ENCODE measurements around the gene AMBP. TPM values are rescaled to one million over a fixed set of nuclear protein-coding genes. Genes with fewer than 3 reads are reported as not detected.

Gene AMBP
- total RNA-seq, 2 experiments from 2014 or later, result not detected

GRCh38 chr9:114065304-114065703 is 12.8 kb downstream of the AMBP start:
- ChIA-PET POLR2A (no interaction called here), CTCF (no interaction called here)
- no peak overlapping the region for H3K4me3 ChIP-seq (ENCODE audit: low read length)
- Mint-ChIP-seq H3K36me3 (ENCODE audit: low read depth) (no peaks in the 10 kb centered on the region), H3K4me3 (no peak overlapping the region), H3K9me3 (no peaks in the 10 kb centered on the region), H3K27ac (no peak overlapping the region), H3K4me1 (ENCODE audit: low read depth) (no peaks in the 10 kb centered on the region), H3K27me3 (peaks cover 8% of the 10 kb centered on the region)
- no peaks in the 10 kb centered on the region for H3K4me1 ChIP-seq (ENCODE audit: insufficient read depth, low read length)
- DNase-seq, result no peak
- TF ChIP-seq CTCF (IDR thresholded peaks at IDR 0.05), result no peak
- peaks cover 3 to 8% of the 10 kb centered on the region in 2 experiments for H3K27me3 ChIP-seq (ENCODE audit: control insufficient read depth in 1 of 2, insufficient read depth in 2 of 2, low read length in 2 of 2)
- H3K36me3 ChIP-seq (ENCODE audit: insufficient read depth, low read length), result no peaks in the 10 kb centered on the region
- ATAC-seq (ENCODE audit: poor library complexity), result no peak
- no peak overlapping the region for H3K27ac ChIP-seq (ENCODE audit: low read depth in 1 of 2, low read length in 2 of 2)
- intact Hi-C loops (cut with DNase I, micrococcal nuclease), result no loop called here
- H3K9me3 ChIP-seq (ENCODE audit: control insufficient read depth in 1 of 2, insufficient read depth in 1 of 2, low read length in 2 of 2), result peaks cover 0 to under 1% of the 10 kb centered on the region in 2 experiments

- CTCF ChIA-PET, result no interaction called here
- H3K9me3 Mint-ChIP-seq, result no peaks in the 10 kb centered on the region
These were observed 16.1 kb downstream of the AMBP start for GRCh38 chr9:114061830-114062474.

GRCh38 chr9:114061292-114061691 is 16.8 kb downstream of the AMBP start:
- Histone ChIP-seq H3K4me3 (ENCODE audit: low read length) (no peak overlapping the region), H3K4me1 (ENCODE audit: insufficient read depth, low read length) (no peaks in the 10 kb centered on the region), H3K27ac (ENCODE audit: low read depth in 1 of 2, low read length in 2 of 2) (no peak overlapping the region), H3K27me3 (ENCODE audit: control insufficient read depth in 1 of 2, insufficient read depth in 2 of 2, low read length in 2 of 2) (peaks cover 3 to 8% of the 10 kb centered on the region in 2 experiments), H3K9me3 (ENCODE audit: control insufficient read depth in 1 of 2, insufficient read depth in 1 of 2, low read length in 2 of 2) (no peaks in the 10 kb centered on the region), H3K36me3 (ENCODE audit: insufficient read depth, low read length) (no peaks in the 10 kb centered on the region)
- H3K4me3 Mint-ChIP-seq, result no peak overlapping the region
- CTCF ChIA-PET, result no interaction called here
- DNase-seq (no peak), ATAC-seq (ENCODE audit: poor library complexity) (no peak)
- no peaks in the 10 kb centered on the region for H3K9me3 Mint-ChIP-seq
- POLR2A ChIA-PET, result no interaction called here
- TF ChIP-seq CTCF (IDR thresholded peaks at IDR 0.05), result no peak
- intact Hi-C loops (cut with DNase I, micrococcal nuclease), result no loop called here
- H3K27me3 Mint-ChIP-seq, result peaks cover 8% of the 10 kb centered on the region
- no peaks in the 10 kb centered on the region for H3K4me1 Mint-ChIP-seq (ENCODE audit: low read depth)
- no peaks in the 10 kb centered on the region for H3K36me3 Mint-ChIP-seq (ENCODE audit: low read depth)
- H3K27ac Mint-ChIP-seq, result no peak overlapping the region

More at GRCh38 chr9:114061830-114062474, 16.1 kb downstream of the AMBP start:
- H3K36me3 Mint-ChIP-seq (ENCODE audit: low read depth), result no peaks in the 10 kb centered on the region
- intact Hi-C loops (cut with DNase I, micrococcal nuclease), result no loop called here
- DNase-seq (no peak), ATAC-seq (ENCODE audit: poor library complexity) (no peak)
- no peaks in the 10 kb centered on the region for H3K4me1 Mint-ChIP-seq (ENCODE audit: low read depth)
- no peaks in the 10 kb centered on the region for H3K36me3 ChIP-seq (ENCODE audit: insufficient read depth, low read length)
- H3K27ac ChIP-seq (ENCODE audit: low read depth in 1 of 2, low read length in 2 of 2), result no peak overlapping the region
- no peaks in the 10 kb centered on the region for H3K9me3 ChIP-seq (ENCODE audit: control insufficient read depth in 1 of 2, insufficient read depth in 1 of 2, low read length in 2 of 2)
- POLR2A ChIA-PET, result no interaction called here
- TF ChIP-seq CTCF (IDR thresholded peaks at IDR 0.05), result no peak
- no peak overlapping the region for H3K4me3 Mint-ChIP-seq
- no peak overlapping the region for H3K4me3 ChIP-seq (ENCODE audit: low read length)
- H3K27me3 ChIP-seq (ENCODE audit: control insufficient read depth in 1 of 2, insufficient read depth in 2 of 2, low read length in 2 of 2), result peaks cover 3 to 8% of the 10 kb centered on the region in 2 experiments
- H3K27ac Mint-ChIP-seq, result no peak overlapping the region
- no peaks in the 10 kb centered on the region for H3K4me1 ChIP-seq (ENCODE audit: insufficient read depth, low read length)
- H3K27me3 Mint-ChIP-seq, result peaks cover 8% of the 10 kb centered on the region
